MCF 10A (cell line): ENCODE data around the gene GALNS. TPM values are rescaled to one million over a fixed set of nuclear protein-coding genes. Genes with fewer than 3 reads are reported as not detected.

Experiments
- BruUV-seq: library from RNA; stranded (reverse); fragments of 400-500 nt; replicated peaks from 2 replicates; lab custom pipeline; 2021; lab: Mats Ljungman, UMichigan
- CTCF ChIA-PET: fragments of 300-600 bp; sonication (Branson Sonifier 250); formaldehyde crosslinking; extraction: SDS; loops from one replicate; lab custom pipeline; 2021; ENCODE audit warnings: antibody characterized with exemption, inconsistent platforms; lab: Yijun Ruan, JAX
- POLR2A ChIA-PET: fragments of 300-600, 350-650 bp; sonication (Branson Sonifier 250); formaldehyde crosslinking; extraction: SDS; loops from one replicate; lab custom pipeline; 2020; ENCODE audit warnings: antibody characterized with exemption, inconsistent platforms; lab: Yijun Ruan, JAX
- DNase-seq: peaks from one replicate; pipeline ENCODE4 v3.0.0-alpha.2; 2018; ENCODE audit not compliant: unreplicated experiment
- H3K27ac Mint-ChIP-seq: one replicate; pipeline ENCODE4 v1.8.0; 2022; ENCODE audit warnings: mild to moderate bottlenecking, low read depth, mixed read lengths; ENCODE audit not compliant: unreplicated experiment
- H3K27me3 Mint-ChIP-seq: one replicate; pipeline ENCODE4 v1.8.0; 2022; ENCODE audit warnings: mixed read lengths; ENCODE audit not compliant: insufficient read depth, unreplicated experiment
- H3K36me3 Mint-ChIP-seq: one replicate; pipeline ENCODE4 v1.8.0; 2022; ENCODE audit warnings: mild to moderate bottlenecking, moderate library complexity, mixed read lengths; ENCODE audit not compliant: insufficient read depth, unreplicated experiment
- H3K4me1 Mint-ChIP-seq: one replicate; pipeline ENCODE4 v1.8.0; 2022; ENCODE audit warnings: mixed read lengths; ENCODE audit not compliant: insufficient read depth, unreplicated experiment
- H3K4me3 Mint-ChIP-seq: one replicate; pipeline ENCODE4 v1.8.0; 2022; ENCODE audit warnings: mild to moderate bottlenecking, moderate library complexity, mixed read lengths; ENCODE audit not compliant: unreplicated experiment
- H3K9me3 Mint-ChIP-seq: one replicate; pipeline ENCODE4 v1.8.0; 2022; ENCODE audit warnings: mixed read lengths; ENCODE audit not compliant: unreplicated experiment
- CTCF ChIP-seq: fragments of 200-600 bp; IDR thresholded peaks from one replicate; pipeline ENCODE4 v1.8.0; 2022; ENCODE audit warnings: antibody characterized with exemption, mild to moderate bottlenecking; ENCODE audit not compliant: unreplicated experiment
- intact Hi-C: fragments of 100-400 bp; cut with micrococcal nuclease; formaldehyde crosslinking; loops from 2 replicates; pipeline ENCODE4 v1.14.1; 2022
- total RNA-seq: library from RNA; stranded (reverse); gene quantifications from 2 replicates; pipeline ENCODE4 v1.2.3, GENCODE V29; 2022

The GALNS gene
- total RNA-seq, 1 experiment from 2014 or later = 26.0 TPM

GRCh38 chr16:88853325-88853941, 3.3 kb downstream of the GALNS start:
- Mint-ChIP-seq H3K4me1 (peaks cover 15% of the 10 kb centered on the region), H3K36me3 (peaks cover 11% of the 10 kb centered on the region), H3K9me3 (no peaks in the 10 kb centered on the region), H3K4me3 (no peak overlapping the region), H3K27me3 (no peaks in the 10 kb centered on the region), H3K27ac (no peak overlapping the region)
- TF ChIP-seq CTCF = no peak
- ChIA-PET POLR2A (interaction anchor here (1.3 kb wide), 1 partner anchor 41 kb away, joined by 4 read pairs; no protein-coding TSS in a partner anchor), CTCF (no interaction called here)
- no TSS peak for BruUV-seq
- intact Hi-C loops = no loop called here
- no peak for DNase-seq

- peaks cover 9% of the 10 kb centered on the region for H3K4me1 Mint-ChIP-seq
- H3K27me3 Mint-ChIP-seq = no peaks in the 10 kb centered on the region
- no peak overlapping the region for H3K27ac Mint-ChIP-seq
- no peak for TF ChIP-seq CTCF
- intact Hi-C loops = no loop called here
- H3K4me3 Mint-ChIP-seq = no peak overlapping the region
- no peak for DNase-seq
- no TSS peak for BruUV-seq
- H3K9me3 Mint-ChIP-seq = no peaks in the 10 kb centered on the region
- POLR2A ChIA-PET = no interaction called here
- H3K36me3 Mint-ChIP-seq = peaks cover 11% of the 10 kb centered on the region
- CTCF ChIA-PET = interaction anchor here (0.6 to 1.2 kb wide), 2 partner anchors 35 to 315 kb away, joined by 3 to 4 read pairs; no protein-coding TSS in a partner anchor
Observed at GRCh38 chr16:88851616-88852015, 5.1 kb downstream of the GALNS start.

GRCh38 chr16:88850531-88851199, 6.1 kb downstream of the GALNS start:
- ChIA-PET CTCF (interaction anchor here (0.8 kb wide), 1 partner anchor 137 kb away, joined by 3 read pairs; no protein-coding TSS in a partner anchor), POLR2A (interaction anchor here (1.1 kb wide), 1 partner anchor 327 kb away, joined by 3 read pairs; no protein-coding TSS in a partner anchor)
- peaks cover 15% of the 10 kb centered on the region for H3K36me3 Mint-ChIP-seq
- no peaks in the 10 kb centered on the region for H3K27me3 Mint-ChIP-seq
- no TSS peak for BruUV-seq
- intact Hi-C loops = no loop called here
- no peak for TF ChIP-seq CTCF
- peaks cover 7% of the 10 kb centered on the region for H3K4me1 Mint-ChIP-seq
- H3K27ac Mint-ChIP-seq = no peak overlapping the region
- DNase-seq = no peak
- no peaks in the 10 kb centered on the region for H3K9me3 Mint-ChIP-seq
- no peak overlapping the region for H3K4me3 Mint-ChIP-seq

GRCh38 chr16:88848557-88848956, 8.2 kb downstream of the GALNS start:
- no peaks in the 10 kb centered on the region for H3K9me3 Mint-ChIP-seq
- no peak overlapping the region for H3K27ac Mint-ChIP-seq
- ChIA-PET CTCF (no interaction called here), POLR2A (interaction anchor here (1.2 kb wide), 1 partner anchor 37 kb away, joined by 4 read pairs; no protein-coding TSS in a partner anchor)
- TF ChIP-seq CTCF = no peak
- H3K36me3 Mint-ChIP-seq = peaks cover 17% of the 10 kb centered on the region
- no peaks in the 10 kb centered on the region for H3K27me3 Mint-ChIP-seq
- no TSS peak for BruUV-seq
- H3K4me3 Mint-ChIP-seq = no peak overlapping the region
- DNase-seq = no peak
- intact Hi-C loops = no loop called here
- H3K4me1 Mint-ChIP-seq = no peaks in the 10 kb centered on the region
